Uterus (tissue), 4 donors: ENCODE results near the gene MEX3D. TPM values are rescaled to one million over a fixed set of nuclear protein-coding genes. Genes with fewer than 3 reads are reported as not detected.

Source experiments
- DNase-seq, 2 donors: peaks; one replicate each; pipeline ENCODE4 v3.0.0-alpha.2; 2019 to 2020
- H3K27ac ChIP-seq, 2 donors: fragments of 200-600 bp; sonication (generic); 1 replicate in 1 of 2; 2 replicates in 1 of 2; pipeline ENCODE4 v1.5.1; 2016 to 2018
- H3K27me3 ChIP-seq, 2 donors: fragments of 200-600 bp; sonication (generic); one replicate each; pipeline ENCODE4 v1.5.1; 2018 to 2019; ENCODE audit warnings: control low read depth in 1 of 2
- H3K36me3 ChIP-seq, 2 donors: fragments of 200-600 bp; sonication (generic); one replicate each; pipeline ENCODE4 v1.5.1; 2019; ENCODE audit warnings: control low read depth in 1 of 2
- H3K4me1 ChIP-seq, 2 donors: fragments of 200-600 bp; sonication (generic); one replicate each; pipeline ENCODE4 v1.5.1; 2018 to 2019; ENCODE audit warnings: control low read depth in 1 of 2
- H3K4me3 ChIP-seq, 2 donors: fragments of 200-600 bp; sonication (generic); 1 replicate in 1 of 2; 2 replicates in 1 of 2; pipeline ENCODE4 v1.5.1; 2018 to 2019; ENCODE audit warnings: mild to moderate bottlenecking in 1 of 2
- H3K9me3 ChIP-seq, 2 donors: fragments of 200-600 bp; sonication (generic); one replicate each; pipeline ENCODE4 v1.5.1; 2019; ENCODE audit warnings: control low read depth in 1 of 2
- CTCF ChIP-seq, 4 experiments: fragments of 200-600 bp in 2 of 4; fragments of 450-650 bp in 2 of 4; sonication (generic) in 2 of 4; IDR thresholded peaks; one replicate each; pipeline ENCODE4 v1.5.1; 2016 to 2019; ENCODE audit warnings: antibody characterized with exemption in 4 of 4, mild to moderate bottlenecking in 2 of 4, moderate library complexity in 1 of 4
- POLR2A ChIP-seq, 2 donors: fragments of 450-650 bp; IDR thresholded peaks; one replicate each; pipeline ENCODE4 v1.6.1; 2016; ENCODE audit warnings: antibody characterized with exemption in 2 of 2, mild to moderate bottlenecking in 1 of 2, moderate library complexity in 1 of 2
- intact Hi-C: fragments of 100-400 bp; cut with DNase I; formaldehyde crosslinking; loops from one replicate; pipeline ENCODE4 v1.15.1; 2023; ENCODE audit warnings: low total_unique reads
- total RNA-seq, 4 donors: library from RNA; depleted of rRNA in 3 of 4; stranded (reverse); fragments of >200 nt in 3 of 4; gene quantifications; one replicate each; pipeline versions ENCODE4 v1.1.0 to v1.2.4, GENCODE V29; 2014 to 2023
- donor health status: DM: yes; HTN: yes; CAD: no.

Gene MEX3D
- total RNA-seq, 4 donors from 2014 or later: 4.4 to 34.8 (median 23.2) TPM

- peak in 1 of 2 donors; percentile 40 for TF ChIP-seq POLR2A (IDR thresholded peaks at IDR 0.05)
- peak in 2 of 4 experiments; percentile 7 to 39 for TF ChIP-seq CTCF (IDR thresholded peaks at IDR 0.05)
- Histone ChIP-seq H3K4me1 (no peaks in the 10 kb centered on the region), H3K27me3 (no peaks in the 10 kb centered on the region), H3K9me3 (no peaks in the 10 kb centered on the region), H3K27ac (peak within 1 kb of the TSS; percentile 91), H3K4me3 (peak within 1 kb of the TSS; percentile 52 to 53), H3K36me3 (no peaks in the 10 kb centered on the region)
- intact Hi-C loops: no loop called here
- DNase-seq: peak; percentile 69 to 72
These were observed 55.2 kb downstream of the MEX3D start, which contains the start of gene ADAMTSL5 for GRCh38 chr19:1512671-1513498. ADAMTSL5 (minus strand) TSS chr19:1513019; CDS start chr19:1510943, 2,076 bp downstream.

GRCh38 chr19:1511318-1512317 lies 56.5 kb downstream of the MEX3D start:
- no peak overlapping the region for H3K4me3 ChIP-seq
- no peak for DNase-seq
- intact Hi-C loops: no loop called here
- no peaks in the 10 kb centered on the region for H3K36me3 ChIP-seq
- TF ChIP-seq POLR2A (IDR thresholded peaks at IDR 0.05) (no peak), CTCF (IDR thresholded peaks at IDR 0.05) (no peak)
- no peaks in the 10 kb centered on the region for H3K4me1 ChIP-seq
- no peaks in the 10 kb centered on the region for H3K27me3 ChIP-seq
- peak overlapping the region; percentile 91 for H3K27ac ChIP-seq
- H3K9me3 ChIP-seq: no peaks in the 10 kb centered on the region

DNA sequence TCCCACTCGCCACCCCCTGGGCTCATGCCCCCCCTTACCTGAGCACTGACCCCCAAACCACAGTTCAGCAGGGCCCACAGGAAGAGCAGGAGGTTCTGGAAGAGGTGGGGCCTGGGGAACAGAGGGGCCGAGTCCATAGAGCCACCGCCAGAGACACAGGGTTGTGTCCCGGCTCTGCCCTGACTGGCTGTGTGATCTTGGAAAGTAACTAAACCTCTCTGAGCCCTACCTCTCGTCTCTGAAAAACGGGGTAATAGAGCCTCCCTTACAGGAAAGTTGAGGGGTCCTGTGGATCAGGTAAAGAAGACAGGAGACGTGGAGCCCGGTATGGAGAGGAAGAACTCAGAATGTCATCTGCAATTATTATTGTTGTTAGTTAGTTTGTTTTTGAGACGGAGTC lies 57.3 kb downstream of the MEX3D start:
- Histone ChIP-seq H3K27ac (peak overlapping the region; percentile 54 to 66), H3K9me3 (no peaks in the 10 kb centered on the region), H3K36me3 (no peaks in the 10 kb centered on the region), H3K4me1 (no peaks in the 10 kb centered on the region), H3K27me3 (no peaks in the 10 kb centered on the region), H3K4me3 (no peak overlapping the region)
- no peak for DNase-seq
- intact Hi-C loops: no loop called here
- TF ChIP-seq POLR2A (IDR thresholded peaks at IDR 0.05): no peak
- TF ChIP-seq CTCF (IDR thresholded peaks at IDR 0.05): no peak

DNA sequence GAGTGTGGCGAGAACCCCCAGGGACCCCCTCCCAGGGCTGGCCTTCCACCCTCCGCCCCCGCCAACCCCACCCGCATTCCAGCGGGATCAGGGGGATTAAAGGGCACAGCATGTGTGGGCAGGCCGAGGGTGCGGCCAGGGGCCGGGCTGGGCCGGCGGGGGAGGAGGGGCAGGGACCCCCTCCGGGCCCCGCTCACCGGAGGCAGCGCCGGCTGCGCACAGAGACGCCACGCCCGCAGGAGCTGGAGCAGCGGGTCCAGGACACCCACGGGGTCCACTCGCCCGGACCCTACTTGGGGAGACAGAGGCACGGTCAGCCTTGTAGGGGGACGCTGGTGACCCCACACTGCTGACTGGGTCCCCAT lies 57.7 kb downstream of the MEX3D start:
- Histone ChIP-seq H3K9me3 (no peaks in the 10 kb centered on the region), H3K27ac (peak overlapping the region; percentile 54 to 66), H3K4me1 (no peaks in the 10 kb centered on the region), H3K36me3 (no peaks in the 10 kb centered on the region), H3K27me3 (no peaks in the 10 kb centered on the region), H3K4me3 (no peak overlapping the region)
- intact Hi-C loops: no loop called here
- DNase-seq: no peak
- TF ChIP-seq CTCF (IDR thresholded peaks at IDR 0.05): no peak
- no peak for TF ChIP-seq POLR2A (IDR thresholded peaks at IDR 0.05)
